GM21717 (cell line): ENCODE measurements around the gene ADAMTS4.

Experiments used
- ATAC-seq: cut with Tn5 transposase; IDR thresholded peaks from one replicate; pipeline ENCODE4 v1.9.1; 2021; ENCODE audit warnings: mild to moderate bottlenecking, moderate library complexity; ENCODE audit not compliant: unreplicated experiment

ADAMTS4 gene

DNA sequence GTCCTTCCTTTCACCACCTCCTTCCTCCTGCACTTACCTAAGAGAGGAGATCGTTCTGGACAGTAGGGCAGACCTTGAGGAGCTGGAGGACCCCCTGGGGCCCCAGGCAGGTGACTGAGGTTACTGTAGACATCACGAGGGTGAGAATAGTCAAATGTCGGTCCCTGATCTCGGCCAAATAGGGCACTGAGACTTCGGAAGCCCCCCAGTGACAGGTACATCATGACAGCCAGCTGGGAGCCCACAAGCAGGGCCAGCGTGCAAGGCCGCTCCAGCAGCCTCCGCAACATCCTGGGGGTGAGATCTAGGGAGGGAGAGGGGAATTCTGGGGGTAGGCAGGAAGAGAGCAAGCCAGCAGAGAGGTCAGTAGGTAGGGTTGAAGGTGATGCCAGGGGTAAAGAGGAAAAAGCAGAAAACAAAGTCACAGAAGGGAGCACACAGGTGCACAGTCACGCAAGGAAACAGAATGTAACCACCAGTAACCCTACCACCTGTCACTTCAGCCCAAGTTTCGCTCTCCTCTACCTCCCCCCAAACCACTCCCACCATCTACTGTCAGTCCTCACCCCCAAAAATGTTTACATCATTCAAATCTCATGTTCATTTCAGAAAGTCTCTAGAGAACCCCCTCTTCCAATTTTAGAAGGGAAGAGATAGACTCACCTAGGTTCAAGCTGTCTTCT is 22.9 kb downstream of the ADAMTS4 start:
- ATAC-seq, result no peak

DNA sequence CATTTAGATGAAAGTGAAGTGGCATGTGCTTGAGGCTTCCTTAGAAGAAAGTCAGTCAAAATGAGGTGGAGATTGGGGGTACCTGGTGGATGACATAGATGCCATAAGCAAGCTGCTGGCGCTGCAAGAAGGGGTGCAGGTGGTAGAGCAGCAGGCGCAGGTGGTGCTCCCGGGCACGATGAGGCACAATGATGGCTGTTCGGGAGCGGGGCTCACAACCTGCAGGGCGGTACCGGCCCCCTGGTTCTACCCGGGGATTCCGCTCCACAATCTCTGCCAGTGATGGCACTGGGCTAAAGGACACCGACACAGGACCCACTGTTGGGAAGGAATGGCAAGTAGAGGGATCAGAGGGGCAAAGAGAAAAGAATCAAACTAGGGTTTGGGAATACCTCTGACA is 23.9 kb downstream of the ADAMTS4 start:
- ATAC-seq, result no peak

DNA sequence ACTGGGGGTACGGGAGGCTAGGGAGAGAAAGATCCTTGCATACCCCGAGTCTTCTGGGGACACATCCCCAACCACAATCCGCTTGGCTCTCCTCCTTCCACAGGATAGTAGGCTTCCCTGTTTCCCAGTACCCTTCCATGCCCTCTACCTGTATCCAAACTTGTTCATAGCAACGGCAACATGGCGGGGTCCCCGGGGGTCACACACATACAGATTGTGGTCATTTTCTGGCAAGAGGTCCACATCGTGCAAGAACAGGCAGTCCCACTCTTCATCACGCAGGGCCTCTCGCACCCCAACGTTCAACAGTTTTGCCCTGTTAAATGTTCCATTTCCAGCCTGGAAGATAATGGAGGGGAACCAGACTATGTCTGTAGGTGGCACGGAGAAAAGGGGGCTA is 25.1 kb downstream of the ADAMTS4 start:
- ATAC-seq, result no peak

DNA sequence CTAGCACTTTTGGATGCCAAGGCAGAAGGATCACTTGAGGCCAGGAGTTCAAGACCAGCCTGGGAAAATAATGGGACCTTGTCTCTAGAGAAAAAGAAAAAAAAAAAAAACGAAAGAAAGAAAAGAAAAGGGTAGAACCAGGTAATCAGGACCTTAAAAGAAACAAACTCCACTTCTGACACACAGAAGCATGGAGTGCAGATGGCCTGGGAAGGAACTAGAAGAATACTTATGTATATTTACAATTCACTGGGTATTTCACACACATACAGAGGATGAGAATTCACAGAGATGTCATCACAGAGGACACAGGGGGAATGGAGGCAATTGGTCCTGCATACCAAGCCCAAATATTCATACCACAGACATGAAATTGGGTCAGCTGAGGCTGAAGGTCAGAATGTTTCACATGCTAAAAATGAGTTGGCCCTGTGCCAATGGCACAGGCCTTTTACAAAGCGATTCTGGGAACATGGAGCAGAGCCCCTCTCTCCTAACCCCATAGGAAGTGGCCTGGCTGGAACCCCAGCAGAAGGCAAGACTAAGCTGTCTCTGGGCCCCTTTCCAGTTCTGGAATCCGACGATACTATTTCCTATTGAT is 26.0 kb downstream of the ADAMTS4 start:
- ATAC-seq, result no peak

DNA sequence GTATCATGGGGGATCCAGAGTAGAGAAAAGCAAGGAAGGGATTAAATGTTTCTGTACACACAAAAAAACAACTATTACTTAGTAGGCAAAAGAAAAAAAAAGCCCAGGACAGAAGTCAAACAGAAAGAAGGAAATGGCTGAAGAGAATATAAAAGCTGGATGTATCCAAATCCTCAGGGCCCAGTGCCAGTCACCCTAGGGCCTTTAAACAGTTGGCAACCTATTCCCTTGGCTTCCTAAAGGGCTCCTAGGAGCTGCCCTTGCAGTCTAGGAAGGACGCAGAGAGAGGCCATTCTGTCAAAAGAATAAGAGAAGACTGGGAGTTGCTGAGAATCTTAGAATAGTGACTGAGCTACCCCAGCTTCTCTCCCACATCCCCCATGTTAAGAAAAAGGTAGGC is 26.5 kb downstream of the ADAMTS4 start:
- ATAC-seq, result no peak

DNA sequence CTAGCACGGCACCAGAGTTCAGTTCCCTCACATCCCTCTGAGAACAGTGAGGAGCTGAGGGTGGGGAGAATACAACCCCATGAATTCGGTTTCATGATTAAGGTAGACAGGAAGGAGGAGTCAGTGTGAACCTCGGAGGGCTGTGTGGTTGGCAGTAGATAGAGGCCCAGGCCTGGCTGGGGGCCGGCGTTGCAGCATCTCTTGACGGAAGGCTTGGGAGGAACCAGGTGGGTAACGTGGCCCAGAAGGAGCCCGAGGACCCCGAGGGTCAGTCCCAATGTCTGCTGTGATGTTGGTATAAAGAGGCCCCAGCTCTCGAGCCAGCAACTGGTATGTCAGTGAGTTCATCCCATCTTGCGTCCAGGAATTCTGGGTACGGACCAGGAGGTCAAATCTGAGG is 27.2 kb downstream of the ADAMTS4 start:
- no peak for ATAC-seq

DNA sequence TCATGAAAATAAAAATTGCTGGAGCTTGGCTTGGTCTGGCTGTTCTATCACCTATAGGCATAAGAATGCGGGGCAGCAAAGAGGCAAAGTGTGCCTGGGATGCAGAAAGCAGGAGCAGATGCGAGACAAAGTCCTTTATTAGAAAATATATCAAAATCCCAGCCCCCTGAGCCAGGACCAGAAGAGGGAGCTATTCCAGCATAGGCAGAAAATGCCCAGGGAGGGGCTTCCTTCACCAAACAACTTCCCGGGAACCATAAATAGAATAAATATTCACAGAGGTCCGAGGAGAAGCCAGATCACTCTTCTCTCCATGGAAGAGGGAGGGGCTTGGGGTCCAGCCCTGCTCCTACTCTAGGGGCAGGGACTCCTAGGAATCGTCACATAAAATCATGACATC is 27.7 kb downstream of the ADAMTS4 start:
- ATAC-seq, result no peak

DNA sequence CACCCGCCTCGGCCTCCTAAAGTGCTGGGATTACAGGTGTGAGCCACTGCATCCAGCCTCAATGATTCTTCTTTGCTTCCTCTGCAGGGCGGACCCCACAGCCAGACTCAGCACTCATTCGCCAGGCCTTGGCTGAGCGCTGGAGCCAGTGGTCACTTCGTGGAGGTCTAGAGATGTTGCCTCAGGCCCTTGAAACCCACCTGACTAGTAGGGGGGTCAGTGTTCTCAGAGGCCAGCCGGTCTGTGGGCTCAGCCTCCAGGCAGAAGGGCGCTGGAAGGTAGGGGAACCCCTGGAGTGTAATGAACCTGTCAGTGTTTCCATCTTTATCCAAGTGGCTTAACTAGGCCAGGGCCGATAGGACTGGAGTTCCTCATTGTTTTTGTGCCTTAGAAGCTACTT is 29.9 kb downstream of the ADAMTS4 start:
- no peak for ATAC-seq

DNA sequence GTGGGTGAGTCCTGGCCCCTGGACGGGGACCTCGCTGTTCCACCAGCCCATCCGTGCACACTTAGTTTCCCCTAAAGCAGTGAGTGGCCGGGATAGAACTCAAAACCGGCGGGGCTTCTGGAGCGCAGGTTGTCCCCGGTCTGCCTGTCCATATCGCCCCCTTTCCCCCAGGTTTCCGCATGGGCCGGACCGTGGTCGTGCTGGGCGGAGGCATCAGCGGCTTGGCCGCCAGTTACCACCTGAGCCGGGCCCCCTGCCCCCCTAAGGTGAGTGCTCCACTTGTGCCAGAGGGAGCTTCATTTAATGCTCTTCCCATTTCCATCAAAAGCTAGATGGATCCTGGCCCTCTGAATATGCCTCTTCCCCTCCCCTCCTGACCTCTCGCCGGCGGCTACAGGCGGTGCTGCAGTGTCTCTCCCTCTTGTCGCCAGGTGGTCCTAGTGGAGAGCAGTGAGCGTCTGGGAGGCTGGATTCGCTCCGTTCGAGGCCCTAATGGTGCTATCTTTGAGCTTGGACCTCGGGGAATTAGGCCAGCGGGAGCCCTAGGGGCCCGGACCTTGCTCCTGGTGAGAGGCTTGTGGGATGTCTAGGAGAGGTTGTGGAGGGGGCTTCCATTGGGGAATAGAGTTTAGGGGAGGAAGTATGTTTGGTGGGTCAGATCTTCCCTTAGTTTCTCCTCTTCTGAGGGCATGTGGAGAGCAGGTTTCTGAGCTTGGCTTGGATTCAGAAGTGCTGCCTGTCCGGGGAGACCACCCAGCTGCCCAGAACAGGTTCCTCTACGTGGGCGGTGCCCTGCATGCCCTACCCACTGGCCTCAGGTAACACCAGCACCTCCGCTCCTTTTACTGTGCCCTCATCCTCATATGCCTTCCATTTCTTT is 31.9 kb downstream of the ADAMTS4 start:
- no peak for ATAC-seq

DNA sequence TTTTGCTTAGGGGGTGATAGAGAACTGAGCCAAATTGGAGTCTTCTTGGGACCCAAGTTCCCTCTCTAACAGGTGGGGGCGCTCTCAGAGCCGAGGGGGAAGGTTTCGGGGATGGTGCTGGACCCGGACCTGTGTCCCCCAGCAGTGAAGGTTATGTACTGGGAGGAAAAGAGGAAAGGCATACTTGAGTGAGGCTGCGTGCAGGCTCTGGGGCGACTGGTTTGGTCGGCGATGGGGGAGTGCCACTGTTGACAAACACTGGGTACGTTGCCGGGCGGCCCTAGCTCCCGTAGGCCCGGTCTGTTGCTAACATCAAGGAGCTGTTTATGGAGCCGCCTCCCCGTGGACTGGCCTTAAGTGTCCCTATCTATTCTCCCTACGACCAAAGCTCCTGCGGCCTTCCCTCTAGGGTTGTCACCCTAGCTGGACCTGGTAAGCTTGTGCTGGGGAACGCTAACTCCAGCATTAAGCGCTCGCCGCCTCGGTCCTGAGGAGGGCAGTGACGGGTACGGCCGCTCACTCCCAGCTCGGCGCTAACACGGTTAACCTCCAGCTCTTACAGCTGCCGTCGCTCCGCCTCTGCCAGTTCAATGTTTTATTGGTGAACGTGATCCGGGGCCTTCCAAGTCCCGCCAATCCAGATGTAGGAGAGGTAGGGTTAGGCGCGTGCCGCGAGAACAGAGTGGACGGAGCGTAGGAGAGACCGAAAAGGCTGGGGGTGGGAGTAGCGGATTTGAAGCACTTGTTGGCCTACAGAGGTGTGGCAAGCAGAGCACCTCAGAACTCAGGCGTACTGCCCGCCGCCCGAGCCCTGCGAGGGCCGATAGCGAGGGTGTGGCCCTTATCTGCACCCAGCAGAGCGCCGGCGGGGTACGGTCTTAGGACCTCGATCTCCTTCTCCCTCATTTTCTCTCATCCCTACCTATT is 32.8 kb downstream of the ADAMTS4 start, which contains the start of gene PPOX:
TSS of gene PPOX (plus strand) at position 685 of the 927 bp plus-strand sequence. CDS start 422 bp downstream, outside the sequence.
- ATAC-seq, result peak; percentile 91

DNA sequence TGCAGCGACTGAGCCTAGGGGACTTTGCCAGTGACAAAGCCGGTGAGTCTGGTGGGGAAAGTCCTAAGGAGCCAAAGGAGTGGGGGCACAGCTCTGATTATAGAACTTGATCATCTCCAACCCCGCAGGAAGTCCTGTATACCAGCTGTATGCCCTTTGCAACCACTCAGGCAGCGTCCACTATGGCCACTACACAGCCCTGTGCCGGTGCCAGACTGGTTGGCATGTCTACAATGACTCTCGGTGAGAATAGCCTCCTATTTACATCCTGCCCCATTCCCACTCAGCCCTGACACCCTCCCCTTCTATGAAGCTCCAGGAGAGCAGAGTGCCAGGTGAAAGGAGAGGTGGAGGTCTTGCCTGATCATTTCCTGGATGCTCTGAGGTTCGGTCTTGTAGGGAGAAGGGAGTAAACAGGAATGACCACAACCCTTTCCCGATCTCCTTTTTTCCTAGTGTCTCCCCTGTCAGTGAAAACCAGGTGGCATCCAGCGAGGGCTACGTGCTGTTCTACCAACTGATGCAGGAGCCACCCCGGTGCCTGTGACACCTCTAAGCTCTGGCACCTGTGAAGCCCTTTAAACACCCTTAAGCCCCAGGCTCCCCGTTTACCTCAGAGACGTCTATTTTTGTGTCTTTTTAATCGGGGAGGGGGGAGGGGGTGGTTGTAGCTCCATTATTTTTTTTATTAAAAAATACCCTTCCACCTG is 33.8 kb downstream of the ADAMTS4 start:
- ATAC-seq, result no peak

DNA sequence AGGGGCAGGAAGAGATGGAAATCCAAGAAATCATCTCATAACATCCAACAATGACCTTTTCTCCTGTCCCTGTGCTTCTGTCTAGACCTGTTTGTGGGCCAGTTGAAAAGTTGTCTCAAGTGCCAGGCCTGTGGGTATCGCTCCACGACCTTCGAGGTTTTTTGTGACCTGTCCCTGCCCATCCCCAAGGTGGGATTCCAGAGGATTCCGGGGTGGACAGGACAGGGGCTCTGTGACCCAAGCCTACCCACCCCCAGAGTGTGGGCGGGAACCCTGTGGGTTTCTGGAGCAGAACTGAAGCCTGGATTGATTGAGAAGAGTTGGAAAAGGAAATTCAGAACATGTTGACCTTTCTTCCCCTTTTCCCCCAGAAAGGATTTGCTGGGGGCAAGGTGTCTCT is 35.1 kb downstream of the ADAMTS4 start:
- ATAC-seq, result no peak

DNA sequence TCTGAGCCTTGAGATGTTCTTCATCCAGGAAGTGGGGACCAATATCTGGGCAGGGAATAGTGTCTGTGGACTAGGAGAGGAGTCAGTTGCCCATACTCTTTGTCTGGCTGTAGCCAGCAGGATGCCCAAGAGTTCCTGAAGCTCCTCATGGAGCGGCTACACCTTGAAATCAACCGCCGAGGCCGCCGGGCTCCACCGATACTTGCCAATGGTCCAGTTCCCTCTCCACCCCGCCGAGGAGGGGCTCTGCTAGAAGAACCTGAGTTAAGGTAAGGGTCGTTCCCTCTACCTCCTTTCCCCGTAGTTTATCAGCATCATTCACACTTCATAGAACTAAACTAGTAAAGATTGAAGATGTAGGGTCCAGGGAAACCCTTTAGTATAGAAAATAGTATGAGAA is 36.0 kb downstream of the ADAMTS4 start:
- ATAC-seq, result no peak

DNA sequence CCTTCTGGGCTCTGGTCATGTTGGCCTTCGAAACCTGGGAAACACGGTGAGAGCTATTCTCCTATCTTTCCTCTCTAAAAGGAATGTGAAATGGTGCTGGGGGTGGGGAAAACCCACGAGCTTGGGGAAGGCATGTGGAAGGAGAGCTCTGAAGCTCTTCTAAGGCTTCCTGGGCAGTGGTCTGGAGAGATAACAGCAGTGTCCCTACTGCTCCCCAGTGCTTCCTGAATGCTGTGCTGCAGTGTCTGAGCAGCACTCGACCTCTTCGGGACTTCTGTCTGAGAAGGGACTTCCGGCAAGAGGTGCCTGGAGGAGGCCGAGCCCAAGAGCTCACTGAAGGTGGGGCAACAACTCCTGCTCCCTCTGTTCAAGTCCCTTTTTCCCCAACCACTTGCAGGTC is 36.8 kb downstream of the ADAMTS4 start:
- no peak for ATAC-seq

DNA sequence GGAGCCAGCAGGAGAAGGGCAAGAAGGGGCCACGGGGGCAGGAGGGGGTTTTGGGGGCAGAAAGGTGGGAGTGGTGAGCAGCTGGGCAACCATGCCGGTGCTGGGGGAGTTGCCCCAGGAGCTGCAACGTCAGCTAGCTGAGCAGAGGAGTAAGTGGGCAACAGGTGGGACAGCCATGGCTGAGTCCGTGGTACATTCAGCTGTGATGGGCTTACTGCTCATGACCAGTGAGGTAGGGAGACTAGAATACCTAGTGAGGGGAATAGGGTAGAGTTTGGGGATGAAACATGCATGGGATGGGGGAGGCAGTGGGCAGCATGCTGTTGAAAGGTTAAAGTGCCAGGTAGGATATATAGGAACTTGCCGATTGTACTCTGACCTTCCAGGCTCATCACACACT is 37.2 kb downstream of the ADAMTS4 start:
- ATAC-seq, result no peak

DNA sequence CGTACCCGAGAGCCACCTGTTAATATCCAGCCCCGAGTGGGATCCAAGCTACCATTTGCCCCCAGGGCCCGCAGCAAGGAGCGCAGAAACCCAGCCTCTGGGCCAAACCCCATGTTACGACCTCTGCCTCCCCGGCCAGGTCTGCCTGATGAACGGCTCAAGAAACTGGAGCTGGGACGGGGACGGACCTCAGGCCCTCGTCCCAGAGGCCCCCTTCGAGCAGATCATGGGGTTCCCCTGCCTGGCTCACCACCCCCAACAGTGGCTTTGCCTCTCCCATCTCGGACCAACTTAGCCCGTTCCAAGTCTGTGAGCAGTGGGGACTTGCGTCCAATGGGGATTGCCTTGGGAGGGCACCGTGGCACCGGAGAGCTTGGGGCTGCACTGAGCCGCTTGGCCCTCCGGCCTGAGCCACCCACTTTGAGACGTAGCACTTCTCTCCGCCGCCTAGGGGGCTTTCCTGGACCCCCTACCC is 38.1 kb downstream of the ADAMTS4 start:
- no peak for ATAC-seq

DNA sequence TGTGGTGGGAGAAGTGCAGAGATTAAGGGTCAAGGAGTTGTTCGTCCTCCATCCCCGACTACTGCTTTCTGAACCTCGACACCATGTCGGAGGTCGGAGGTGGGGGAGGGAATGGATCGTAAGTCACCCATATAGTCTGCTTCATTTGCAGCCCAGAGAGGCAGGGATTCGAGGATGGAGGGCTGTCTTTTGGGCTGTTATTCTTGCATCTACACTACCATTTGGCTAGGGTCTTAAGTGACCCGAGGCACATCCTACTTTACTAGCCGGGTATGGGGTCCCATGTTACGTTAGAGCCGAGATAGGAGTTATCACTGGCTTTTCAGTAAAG is 39.0 kb downstream of the ADAMTS4 start:
- no peak for ATAC-seq

DNA sequence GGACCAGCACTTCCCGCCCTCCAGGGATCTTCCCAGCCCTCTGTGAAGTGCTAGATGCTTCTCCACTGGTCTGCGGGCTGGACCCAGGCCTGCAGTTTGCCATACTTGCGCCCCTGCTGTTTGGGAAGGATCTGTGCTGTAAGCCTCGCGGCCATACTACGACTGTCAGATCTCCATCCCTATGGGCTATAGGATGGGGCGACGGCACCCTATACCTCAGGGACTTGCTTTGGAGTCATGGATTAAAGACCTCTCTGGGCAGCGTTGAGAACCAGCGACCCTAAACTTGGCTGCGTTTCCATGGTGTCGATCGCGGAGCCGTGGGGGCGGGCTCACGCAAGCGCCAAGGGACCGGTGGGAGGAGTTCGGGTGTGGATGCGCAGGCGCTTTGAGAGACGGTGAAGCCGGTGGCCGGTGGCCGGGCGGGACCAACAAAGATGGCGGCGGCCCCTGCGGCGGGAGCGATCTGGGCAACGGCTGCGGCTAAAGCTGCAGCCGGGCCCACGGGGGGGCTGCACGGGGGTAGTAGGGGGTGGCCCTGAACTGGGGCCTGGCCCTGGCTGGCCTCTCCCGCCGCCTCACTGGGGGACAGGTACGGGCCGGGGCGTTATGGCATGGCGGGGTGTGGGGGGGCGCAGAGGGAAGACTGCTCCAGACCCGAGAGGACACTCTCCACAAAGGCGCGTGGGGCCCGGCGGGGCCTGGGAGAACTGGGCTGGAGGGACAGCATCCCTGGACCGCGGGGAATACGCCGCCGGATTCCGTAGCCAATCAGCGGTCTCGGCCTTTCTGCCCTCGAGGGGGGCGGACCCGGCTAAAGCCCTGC is 39.6 kb downstream of the ADAMTS4 start, which contains the start of gene USP21:
TSS of gene USP21 (plus strand) at position 414 of the 826 bp plus-strand sequence. CDS start 1,141 bp downstream, outside the sequence.
- peak; percentile 53 for ATAC-seq
